ENCODE results near the gene UROD. TPM values are rescaled to one million over a fixed set of nuclear protein-coding genes. Genes with fewer than 3 reads are reported as not detected.

The UROD gene
- total RNA-seq, 1 donor, result 136 TPM

DNA sequence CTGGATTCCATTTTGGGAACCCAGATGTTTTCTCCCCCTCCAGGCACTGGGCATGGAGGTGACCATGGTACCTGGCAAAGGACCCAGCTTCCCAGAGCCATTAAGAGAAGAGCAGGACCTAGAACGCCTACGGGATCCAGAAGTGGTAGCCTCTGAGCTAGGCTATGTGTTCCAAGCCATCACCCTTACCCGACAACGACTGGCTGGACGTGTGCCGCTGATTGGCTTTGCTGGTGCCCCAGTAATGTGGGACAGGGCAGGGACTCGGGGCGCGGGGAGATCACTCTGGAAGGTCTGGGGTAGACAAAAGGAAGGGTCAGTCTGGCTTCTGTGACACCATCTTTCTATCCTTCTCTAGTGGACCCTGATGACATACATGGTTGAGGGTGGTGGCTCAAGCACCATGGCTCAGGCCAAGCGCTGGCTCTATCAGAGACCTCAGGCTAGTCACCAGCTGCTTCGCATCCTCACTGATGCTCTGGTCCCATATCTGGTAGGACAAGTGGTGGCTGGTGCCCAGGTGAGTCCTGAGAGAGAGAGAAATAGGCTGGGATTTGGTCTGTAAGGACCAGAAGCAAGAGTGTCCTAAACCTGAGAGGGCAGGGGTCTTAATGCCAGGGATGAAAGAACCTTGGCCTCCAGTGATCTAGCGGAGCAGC lies 1.6 kb downstream of the UROD start:
- TF ChIP-seq, protein P1, sequence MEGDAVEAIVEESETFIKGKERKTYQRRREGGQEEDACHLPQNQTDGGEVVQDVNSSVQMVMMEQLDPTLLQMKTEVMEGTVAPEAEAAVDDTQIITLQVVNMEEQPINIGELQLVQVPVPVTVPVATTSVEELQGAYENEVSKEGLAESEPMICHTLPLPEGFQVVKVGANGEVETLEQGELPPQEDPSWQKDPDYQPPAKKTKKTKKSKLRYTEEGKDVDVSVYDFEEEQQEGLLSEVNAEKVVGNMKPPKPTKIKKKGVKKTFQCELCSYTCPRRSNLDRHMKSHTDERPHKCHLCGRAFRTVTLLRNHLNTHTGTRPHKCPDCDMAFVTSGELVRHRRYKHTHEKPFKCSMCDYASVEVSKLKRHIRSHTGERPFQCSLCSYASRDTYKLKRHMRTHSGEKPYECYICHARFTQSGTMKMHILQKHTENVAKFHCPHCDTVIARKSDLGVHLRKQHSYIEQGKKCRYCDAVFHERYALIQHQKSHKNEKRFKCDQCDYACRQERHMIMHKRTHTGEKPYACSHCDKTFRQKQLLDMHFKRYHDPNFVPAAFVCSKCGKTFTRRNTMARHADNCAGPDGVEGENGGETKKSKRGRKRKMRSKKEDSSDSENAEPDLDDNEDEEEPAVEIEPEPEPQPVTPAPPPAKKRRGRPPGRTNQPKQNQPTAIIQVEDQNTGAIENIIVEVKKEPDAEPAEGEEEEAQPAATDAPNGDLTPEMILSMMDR (IDR thresholded peaks at IDR 0.05; ENCODE audit: insufficient read depth, low read depth, low read length), result no peak
- H3K4me3 ChIP-seq (ENCODE audit: low read depth, low read length), result no peak overlapping the region

DNA sequence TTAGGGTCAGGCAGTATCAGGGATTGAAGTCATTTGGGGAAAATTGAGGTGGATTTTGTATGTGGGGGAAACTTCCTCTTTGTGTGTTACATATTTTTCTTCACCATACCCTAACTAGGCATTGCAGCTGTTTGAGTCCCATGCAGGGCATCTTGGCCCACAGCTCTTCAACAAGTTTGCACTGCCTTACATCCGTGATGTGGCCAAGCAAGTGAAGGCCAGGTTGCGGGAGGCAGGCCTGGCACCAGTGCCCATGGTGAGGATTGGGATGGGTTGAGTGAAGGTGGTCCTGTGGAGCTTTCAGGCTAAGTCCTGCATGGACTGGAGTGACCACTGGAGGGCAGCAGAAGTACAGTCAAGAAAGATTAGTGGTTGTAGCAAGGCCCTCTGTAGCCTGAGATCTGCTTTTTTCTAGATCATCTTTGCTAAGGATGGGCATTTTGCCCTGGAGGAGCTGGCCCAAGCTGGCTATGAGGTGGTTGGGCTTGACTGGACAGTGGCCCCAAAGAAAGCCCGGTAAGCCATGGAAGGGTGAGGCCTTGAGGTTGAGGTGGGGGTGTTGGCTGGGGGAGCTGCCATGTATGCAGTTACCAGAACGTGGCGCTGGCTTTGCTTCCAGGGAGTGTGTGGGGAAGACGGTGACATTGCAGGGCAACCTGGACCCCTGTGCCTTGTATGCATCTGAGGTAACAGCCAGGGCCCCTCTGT lies 2.4 kb downstream of the UROD start:
- H3K4me3 ChIP-seq (ENCODE audit: low read depth, low read length), result no peak overlapping the region
- DNase-seq (ENCODE audit: low read depth), result peak; percentile 83
- TF ChIP-seq, protein P1 (IDR thresholded peaks at IDR 0.05; ENCODE audit: insufficient read depth, low read depth, low read length), result peak; percentile 88

More for the DNA sequence above, 1.6 kb downstream of the UROD start:
- no peak for DNase-seq (ENCODE audit: low read depth)

DNA sequence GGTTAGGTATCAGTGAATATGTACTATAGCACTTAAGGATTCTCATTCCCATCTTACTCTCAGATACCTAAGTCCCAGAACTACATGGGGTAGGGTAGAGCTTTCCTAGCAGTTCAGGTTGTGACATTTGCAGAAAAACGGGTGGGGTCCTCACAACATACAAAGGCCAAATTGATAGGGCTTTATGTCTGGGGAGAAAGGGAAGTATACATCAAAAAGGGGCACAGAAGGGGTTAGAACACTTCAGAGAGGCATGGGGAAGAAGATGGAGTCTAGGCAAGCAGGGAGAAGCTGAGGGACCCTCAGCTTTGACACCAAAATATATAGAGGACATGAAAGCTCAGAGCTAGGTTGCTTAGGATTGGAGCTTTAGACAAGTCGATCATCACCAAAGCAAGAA lies 3.6 kb downstream of the UROD start:
- no peak for DNase-seq (ENCODE audit: low read depth)
- TF ChIP-seq, protein P1 (IDR thresholded peaks at IDR 0.05; ENCODE audit: insufficient read depth, low read depth, low read length), result no peak
- H3K4me3 ChIP-seq (ENCODE audit: low read depth, low read length), result no peak overlapping the region

DNA sequence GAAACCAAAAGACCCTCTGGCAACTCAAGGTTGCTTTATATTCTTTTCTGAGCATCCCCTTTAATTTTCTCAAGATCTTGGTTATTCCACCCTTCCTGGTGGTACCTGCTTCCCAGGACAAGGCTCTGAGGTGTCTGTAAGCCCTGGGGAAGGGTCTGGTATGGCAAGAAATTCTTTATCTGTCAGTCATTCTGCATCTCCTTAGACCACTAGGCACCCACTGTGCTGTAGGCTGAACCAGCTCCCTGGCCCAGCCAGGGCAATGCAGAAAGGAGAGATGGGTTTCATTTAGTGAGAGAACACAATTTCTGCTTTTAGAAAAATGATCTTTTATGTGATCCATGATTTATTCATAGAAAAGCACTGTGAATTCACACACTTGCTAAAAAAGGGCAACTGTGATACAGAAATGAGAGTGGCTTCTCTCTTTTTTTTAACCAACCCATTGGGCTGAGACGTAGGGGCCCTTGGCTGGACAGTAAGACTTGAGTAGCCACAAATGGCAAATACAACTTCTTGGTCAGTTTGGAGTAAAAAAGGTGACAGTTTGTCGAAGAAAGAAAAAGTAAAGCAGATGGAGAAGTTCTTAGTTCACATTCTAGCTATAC lies 4.1 kb downstream of the UROD start:
- TF ChIP-seq, protein P1 (IDR thresholded peaks at IDR 0.05; ENCODE audit: insufficient read depth, low read depth, low read length), result no peak
- no peak for DNase-seq (ENCODE audit: low read depth)
- H3K4me3 ChIP-seq (ENCODE audit: low read depth, low read length), result no peak overlapping the region

DNA sequence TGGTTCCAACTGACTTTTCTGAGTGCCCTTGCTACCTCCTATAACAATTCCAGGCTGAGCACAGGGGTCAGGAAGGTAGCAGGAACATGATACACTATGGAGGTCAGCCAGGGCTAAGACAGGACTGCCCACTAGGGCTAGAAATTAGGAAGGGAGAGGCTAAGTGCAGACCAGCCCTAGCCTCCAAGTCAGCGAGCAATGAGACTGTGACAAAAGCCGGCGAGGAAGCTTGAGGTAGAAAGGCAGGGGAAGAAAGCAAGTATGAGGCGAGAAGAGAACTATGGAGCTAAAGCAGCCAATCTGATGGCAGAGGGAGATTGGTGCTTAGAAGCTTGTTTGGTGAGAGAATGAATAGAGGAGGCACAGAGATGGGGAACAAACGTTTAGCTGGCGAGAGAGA lies 4.7 kb downstream of the UROD start:
- TF ChIP-seq, protein P1 (IDR thresholded peaks at IDR 0.05; ENCODE audit: insufficient read depth, low read depth, low read length), result no peak
- DNase-seq (ENCODE audit: low read depth), result no peak
- H3K4me3 ChIP-seq (ENCODE audit: low read depth, low read length), result no peak overlapping the region

DNA sequence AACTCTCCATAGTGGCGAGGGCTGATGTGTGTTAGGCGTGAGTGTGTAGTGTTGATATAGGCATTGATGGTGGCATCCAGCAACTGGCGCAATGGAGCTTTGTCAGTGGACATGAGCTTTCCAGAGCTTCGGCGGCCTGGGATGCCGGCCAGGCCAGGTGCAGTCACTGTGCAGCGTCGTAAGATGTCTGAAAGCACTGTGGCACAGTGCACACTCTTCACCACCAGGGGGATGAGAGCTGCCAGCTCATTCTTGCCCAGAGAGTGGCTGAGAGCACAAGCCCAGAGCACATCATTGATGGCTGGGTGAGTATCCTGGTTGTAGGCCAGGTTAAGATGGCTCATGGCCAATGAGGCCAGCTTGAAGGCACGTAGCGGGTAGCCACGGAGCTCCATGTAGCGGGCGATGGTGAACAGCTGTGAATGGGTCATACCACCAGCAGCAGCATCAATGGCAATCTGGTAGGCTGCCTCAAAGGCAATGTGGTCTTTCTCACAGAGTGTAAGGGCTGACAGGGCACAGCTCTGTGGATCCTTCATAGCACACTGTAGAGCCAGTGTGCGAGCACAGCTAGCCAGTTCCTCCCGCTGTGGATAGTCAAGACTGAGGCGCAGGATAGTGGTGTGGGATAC lies 6.7 kb downstream of the UROD start:
- TF ChIP-seq, protein P1 (IDR thresholded peaks at IDR 0.05; ENCODE audit: insufficient read depth, low read depth, low read length), result peak; percentile 91
- H3K4me3 ChIP-seq (ENCODE audit: low read depth, low read length), result no peak overlapping the region
- peak; percentile 57 for DNase-seq (ENCODE audit: low read depth)

Measured in fibroblast of villous mesenchyme (primary cell).